Glomerular endothelial cell (primary cell): ENCODE measurements around the gene EOLA1. TPM values are rescaled to one million over a fixed set of nuclear protein-coding genes. Genes with fewer than 3 reads are reported as not detected.
"Not testable (repeated sequence)": the region's sequence is repeated elsewhere in the genome, so short reads cannot be mapped to it uniquely, and the experiment has no call there.

Experiments
- DNase-seq: peaks from one replicate; pipeline ENCODE4 v3.0.0-alpha.2; 2011; ENCODE audit warnings: low read depth, low spot score; ENCODE audit errors: extremely low read depth
- total RNA-seq: library from RNA; depleted of rRNA; stranded (reverse); fragments of >200 nt; gene quantifications from 2 replicates; pipeline ENCODE4 v1.2.3, GENCODE V29; 2015

EOLA1 gene
- total RNA-seq, 1 donor from 2014 or later: 11.2 TPM

GRCh38 chrX:149595214-149595613, 54.4 kb downstream of the EOLA1 start, which contains the start of gene HSFX2:
HSFX2 (minus strand) TSS chrX:149595314; CDS start chrX:149594700, 614 bp downstream.
- DNase-seq: not testable (repeated sequence)

DNA sequence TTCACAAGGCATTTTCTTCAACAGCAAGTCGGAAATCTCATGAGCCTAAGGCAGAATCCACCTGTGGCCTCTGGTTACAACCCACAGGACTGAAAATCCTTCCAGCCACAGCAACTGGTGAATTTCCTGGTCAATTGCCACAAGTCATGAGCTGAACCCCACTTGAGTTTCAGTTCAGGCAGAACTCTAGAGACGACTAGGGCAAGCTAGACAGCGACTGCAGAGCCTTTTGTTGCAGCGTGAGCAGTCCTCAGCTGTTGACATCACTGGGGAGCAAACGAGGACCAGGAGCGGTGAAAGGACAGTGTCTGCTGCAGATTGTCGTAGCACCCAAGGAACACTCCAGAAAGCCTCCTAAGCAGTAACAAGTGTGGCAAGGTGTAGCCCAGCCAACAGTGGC, 55.1 kb downstream of the EOLA1 start:
- DNase-seq: not testable (repeated sequence)

Other genes with a start within 250 kb of the EOLA1 start
- 46.6 and 68.8 TPM in 2 replicates for gene IDS, start 35.7 kb upstream of the EOLA1 start, total RNA-seq
- not detected in 2 replicates for gene HSFX3, start 8.9 kb downstream of the EOLA1 start, total RNA-seq
- gene MAGEA9B, start 46.4 kb downstream of the EOLA1 start, total RNA-seq: not detected in 2 replicates
- gene HSFX2, start 54.3 kb downstream of the EOLA1 start, total RNA-seq: 0.35 TPM in 1 of 2 replicates, not detected in the other
- 10.4 and 19.1 TPM in 2 replicates for gene TMEM185A, start 90.8 kb downstream of the EOLA1 start, total RNA-seq
- gene MAGEA11, start 171.0 kb downstream of the EOLA1 start, total RNA-seq: not detected in 2 replicates
- 1.2 and 2.1 TPM in 2 replicates for gene HSFX1, start 233.1 kb downstream of the EOLA1 start, total RNA-seq
- not detected in 2 replicates for gene MAGEA9, start 240.9 kb downstream of the EOLA1 start, total RNA-seq